Neural progenitor cell (in vitro differentiated cells): ENCODE data around the gene TGM2. TPM values are rescaled to one million over a fixed set of nuclear protein-coding genes. Genes with fewer than 3 reads are reported as not detected.
A peak's percentile ranks its signal among the peaks of the same experiment; 100 is the strongest.

Experiments used
- DNase-seq: peaks from one replicate; pipeline ENCODE4 v3.0.0-alpha.2; 2016; ENCODE audit warnings: low spot score
- H2AFZ ChIP-seq: fragments of 200-600 bp; sonication (generic); replicated peaks from 2 replicates; pipeline ENCODE4 v1.6.1; 2016; ENCODE audit warnings: antibody characterized with exemption
- H3F3A ChIP-seq: fragments of 200-600 bp; sonication (generic); 2 replicates; pipeline ENCODE4 v1.6.1; 2016; ENCODE audit warnings: antibody characterized with exemption, low read depth
- H3K27ac ChIP-seq: fragments of 200-600 bp; sonication (generic); 2 replicates; pipeline ENCODE4 v1.5.1; 2016; ENCODE audit warnings: mild to moderate bottlenecking
- H3K27me3 ChIP-seq: fragments of 200-600 bp; sonication (generic); 2 replicates; pipeline ENCODE4 v1.6.1; 2016; ENCODE audit warnings: mild to moderate bottlenecking, moderate library complexity
- H3K36me3 ChIP-seq: fragments of 200-600 bp; sonication (generic); 2 replicates; pipeline ENCODE4 v1.5.1; 2016
- H3K4me1 ChIP-seq: fragments of 200-600 bp; sonication (generic); 2 replicates; pipeline ENCODE4 v1.6.1; 2016; ENCODE audit warnings: mixed run types
- H3K4me2 ChIP-seq: fragments of 200-600 bp; sonication (generic); 2 replicates; pipeline ENCODE4 v1.6.1; 2016
- H3K4me3 ChIP-seq: fragments of 200-600 bp; sonication (generic); 2 replicates; pipeline ENCODE4 v1.5.1; 2016
- H3K79me2 ChIP-seq: fragments of 200-600 bp; sonication (generic); 2 replicates; pipeline ENCODE4 v1.6.1; 2016; ENCODE audit warnings: low read depth
- H3K9ac ChIP-seq: fragments of 200-600 bp; sonication (generic); 2 replicates; pipeline ENCODE4 v1.6.1; 2016
- H3K9me3 ChIP-seq: fragments of 200-600 bp; sonication (generic); 2 replicates; pipeline ENCODE4 v1.5.1; 2016; ENCODE audit warnings: low read depth
- H4K20me1 ChIP-seq: fragments of 200-600 bp; sonication (generic); 2 replicates; pipeline ENCODE4 v1.6.1; 2016; ENCODE audit warnings: low read depth
- H3K27ac Mint-ChIP-seq: 3 replicates; pipeline ENCODE4 v1.8.0; 2021; ENCODE audit warnings: mixed read lengths
- H3K27me3 Mint-ChIP-seq: 2 replicates; pipeline ENCODE4 v1.8.0; 2022; ENCODE audit warnings: low read depth, mild to moderate bottlenecking, inconsistent platforms, moderate library complexity, mixed read lengths; ENCODE audit not compliant: insufficient read depth
- H3K36me3 Mint-ChIP-seq: 3 replicates; pipeline ENCODE4 v1.8.0; 2021; ENCODE audit warnings: mixed read lengths
- H3K4me1 Mint-ChIP-seq: 3 replicates; pipeline ENCODE4 v1.8.0; 2021; ENCODE audit warnings: mixed read lengths
- H3K4me3 Mint-ChIP-seq: 3 replicates; pipeline ENCODE4 v1.8.0; 2021; ENCODE audit warnings: mild to moderate bottlenecking, moderate library complexity, mixed read lengths
- H3K9me3 Mint-ChIP-seq: 3 replicates; pipeline ENCODE4 v1.8.0; 2020; ENCODE audit warnings: mixed read lengths
- EZH2 ChIP-seq: fragments of 200-600 bp; sonication (generic); IDR thresholded peaks from 2 replicates; pipeline ENCODE4 v1.6.1; 2017; ENCODE audit warnings: antibody characterized with exemption, mild to moderate bottlenecking, moderate library complexity
- EZH2phosphoT487 ChIP-seq: fragments of 200-600 bp; sonication (generic); IDR thresholded peaks from 2 replicates; pipeline ENCODE4 v1.6.1; 2017; ENCODE audit warnings: antibody characterized with exemption
- total RNA-seq: library from RNA; depleted of rRNA; stranded (reverse); fragments of >200 nt; gene quantifications from 2 replicates; pipeline ENCODE4 v1.2.3, GENCODE V29; 2015; ENCODE audit warnings: low replicate concordance
- TF ChIP-seq, protein P1 (sequence below): fragments of 200-600 bp; sonication (generic); IDR thresholded peaks from 2 replicates; pipeline ENCODE4 v1.5.1; 2017; ENCODE audit warnings: antibody characterized with exemption, mild to moderate bottlenecking

TGM2 gene
- total RNA-seq, 1 donor from 2014 or later = 0.22 TPM

- Mint-ChIP-seq H3K27ac (no peak overlapping the region), H3K9me3 (no peaks in the 10 kb centered on the region), H3K27me3 (peaks cover 16% of the 10 kb centered on the region), H3K4me1 (peaks cover 20% of the 10 kb centered on the region), H3K4me3 (peak overlapping the region; percentile 80), H3K36me3 (no peaks in the 10 kb centered on the region)
- Histone ChIP-seq H3K9ac (no peak overlapping the region), H3K27ac (no peak overlapping the region), H2AFZ (no peak overlapping the region), H4K20me1 (no peaks in the 10 kb centered on the region), H3K79me2 (no peaks in the 10 kb centered on the region), H3K4me3 (no peak overlapping the region), H3K4me2 (no peak overlapping the region), H3K4me1 (peaks cover 4% of the 10 kb centered on the region), H3K9me3 (no peaks in the 10 kb centered on the region), H3K36me3 (no peaks in the 10 kb centered on the region), H3K27me3 (peaks cover 17% of the 10 kb centered on the region), H3F3A (no peaks in the 10 kb centered on the region)
- TF ChIP-seq EZH2phosphoT487 (no peak), EZH2 (no peak)
- TF ChIP-seq, protein P1, sequence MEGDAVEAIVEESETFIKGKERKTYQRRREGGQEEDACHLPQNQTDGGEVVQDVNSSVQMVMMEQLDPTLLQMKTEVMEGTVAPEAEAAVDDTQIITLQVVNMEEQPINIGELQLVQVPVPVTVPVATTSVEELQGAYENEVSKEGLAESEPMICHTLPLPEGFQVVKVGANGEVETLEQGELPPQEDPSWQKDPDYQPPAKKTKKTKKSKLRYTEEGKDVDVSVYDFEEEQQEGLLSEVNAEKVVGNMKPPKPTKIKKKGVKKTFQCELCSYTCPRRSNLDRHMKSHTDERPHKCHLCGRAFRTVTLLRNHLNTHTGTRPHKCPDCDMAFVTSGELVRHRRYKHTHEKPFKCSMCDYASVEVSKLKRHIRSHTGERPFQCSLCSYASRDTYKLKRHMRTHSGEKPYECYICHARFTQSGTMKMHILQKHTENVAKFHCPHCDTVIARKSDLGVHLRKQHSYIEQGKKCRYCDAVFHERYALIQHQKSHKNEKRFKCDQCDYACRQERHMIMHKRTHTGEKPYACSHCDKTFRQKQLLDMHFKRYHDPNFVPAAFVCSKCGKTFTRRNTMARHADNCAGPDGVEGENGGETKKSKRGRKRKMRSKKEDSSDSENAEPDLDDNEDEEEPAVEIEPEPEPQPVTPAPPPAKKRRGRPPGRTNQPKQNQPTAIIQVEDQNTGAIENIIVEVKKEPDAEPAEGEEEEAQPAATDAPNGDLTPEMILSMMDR = no peak
- no peak for DNase-seq
Observed at GRCh38 chr20:38165966-38166702, 1.1 kb upstream of the TGM2 start.

- H3K27me3 ChIP-seq = peaks cover 17% of the 10 kb centered on the region
- TF ChIP-seq EZH2 (no peak), EZH2phosphoT487 (no peak)
- Mint-ChIP-seq H3K4me3 (peak overlapping the region; percentile 21), H3K27ac (no peak overlapping the region), H3K27me3 (peaks cover 10% of the 10 kb centered on the region), H3K4me1 (peaks cover 11% of the 10 kb centered on the region), H3K36me3 (no peaks in the 10 kb centered on the region), H3K9me3 (no peaks in the 10 kb centered on the region)
- H3K4me3 ChIP-seq = peak overlapping the region; percentile 42
- no peak overlapping the region for H3K9ac ChIP-seq
- no peak for DNase-seq
- no peaks in the 10 kb centered on the region for H3K4me1 ChIP-seq
- H4K20me1 ChIP-seq = no peaks in the 10 kb centered on the region
- no peaks in the 10 kb centered on the region for H3F3A ChIP-seq
- no peak overlapping the region for H3K27ac ChIP-seq
- H3K36me3 ChIP-seq = no peaks in the 10 kb centered on the region
- peak overlapping the region; percentile 75 for H2AFZ ChIP-seq
- peak overlapping the region; percentile 77 for H3K4me2 ChIP-seq
- no peaks in the 10 kb centered on the region for H3K79me2 ChIP-seq
- no peaks in the 10 kb centered on the region for H3K9me3 ChIP-seq
Observed at GRCh38 chr20:38164624-38165088, 414 bp downstream of the TGM2 start.

DNA sequence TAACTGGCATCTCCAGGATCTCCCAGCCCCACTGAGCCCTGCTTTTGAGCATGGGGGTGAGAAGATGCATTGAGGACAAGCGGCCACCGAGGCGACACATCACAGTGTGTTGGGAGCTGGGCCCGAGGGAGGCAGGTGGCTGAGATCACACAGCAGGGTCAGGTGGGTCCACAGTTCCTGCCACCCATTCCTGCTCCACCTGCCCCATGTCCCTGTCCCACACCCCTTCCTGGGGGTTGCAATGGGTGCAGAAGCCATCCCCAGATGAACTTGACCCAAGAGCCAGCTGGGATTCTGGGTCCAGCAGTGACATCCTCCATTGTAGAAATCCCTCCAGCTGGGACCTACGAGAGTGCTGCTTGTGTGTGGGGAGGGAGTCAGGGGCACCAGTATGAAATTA, 1.0 kb downstream of the TGM2 start:
- no peaks in the 10 kb centered on the region for H3K9me3 Mint-ChIP-seq
- TF ChIP-seq, protein P1 = no peak
- TF ChIP-seq EZH2 (no peak), EZH2phosphoT487 (no peak)
- no peak overlapping the region for H3K4me2 ChIP-seq
- H3K9ac ChIP-seq = no peak overlapping the region
- peaks cover 10% of the 10 kb centered on the region for H3K27me3 Mint-ChIP-seq
- H3K36me3 Mint-ChIP-seq = no peaks in the 10 kb centered on the region
- H3K27ac ChIP-seq = no peak overlapping the region
- H3K9me3 ChIP-seq = no peaks in the 10 kb centered on the region
- H3K79me2 ChIP-seq = no peaks in the 10 kb centered on the region
- no peaks in the 10 kb centered on the region for H3K36me3 ChIP-seq
- no peak overlapping the region for H2AFZ ChIP-seq
- H3K4me1 Mint-ChIP-seq = peaks cover 12% of the 10 kb centered on the region
- no peak overlapping the region for H3K27ac Mint-ChIP-seq
- no peaks in the 10 kb centered on the region for H4K20me1 ChIP-seq
- no peak overlapping the region for H3K4me3 ChIP-seq
- H3K4me1 ChIP-seq = peaks cover 2% of the 10 kb centered on the region
- DNase-seq = no peak
- H3F3A ChIP-seq = no peaks in the 10 kb centered on the region
- H3K27me3 ChIP-seq = peaks cover 17% of the 10 kb centered on the region
- peak overlapping the region; percentile 21 for H3K4me3 Mint-ChIP-seq
